HUES48 (cell line): Measurements from ENCODE around the gene MYO1H.

Experiments
- H3K27ac ChIP-seq: one replicate; pipeline ENCODE4 v1.7.0; 2013; ENCODE audit warnings: low read depth, low read length, inconsistent platforms
- H3K27me3 ChIP-seq: 2 replicates; pipeline ENCODE4 v1.6.1; 2013; ENCODE audit warnings: mild to moderate bottlenecking, low read length; ENCODE audit not compliant: control insufficient read depth, insufficient read depth
- H3K36me3 ChIP-seq: 2 replicates; pipeline ENCODE4 v1.6.1; 2013; ENCODE audit warnings: low read length; ENCODE audit not compliant: control insufficient read depth, insufficient read depth
- H3K4me1 ChIP-seq: 2 replicates; pipeline ENCODE4 v1.6.1; 2013; ENCODE audit warnings: mild to moderate bottlenecking, low read length; ENCODE audit not compliant: control insufficient read depth, insufficient read depth
- H3K4me3 ChIP-seq: 2 replicates; pipeline ENCODE4 v1.5.1; 2013; ENCODE audit warnings: mild to moderate bottlenecking, low read depth, low read length
- H3K9ac ChIP-seq: 2 replicates; pipeline ENCODE4 v1.6.1; 2013; ENCODE audit warnings: mild to moderate bottlenecking, low read depth, low read length, moderate library complexity
- H3K9me3 ChIP-seq: 2 replicates; pipeline ENCODE4 v1.6.1; 2013; ENCODE audit warnings: low read length; ENCODE audit not compliant: control insufficient read depth, insufficient read depth

MYO1H gene

GRCh38 chr12:109347589-109347988 is at the start of gene MYO1H:
Gene MYO1H, plus strand, starts transcription at chr12:109347900. Its CDS starts 61 bp downstream, at chr12:109347961.
- Histone ChIP-seq H3K9ac (no peak within 1 kb of the TSS), H3K4me1 (no peaks in the 10 kb centered on the region), H3K27ac (no peak within 1 kb of the TSS), H3K9me3 (no peaks in the 10 kb centered on the region), H3K36me3 (no peaks in the 10 kb centered on the region), H3K4me3 (no peak within 1 kb of the TSS), H3K27me3 (no peaks in the 10 kb centered on the region)

GRCh38 chr12:109299849-109300248 is 47.9 kb upstream of the MYO1H start:
- Histone ChIP-seq H3K9me3 (no peaks in the 10 kb centered on the region), H3K4me1 (no peaks in the 10 kb centered on the region), H3K4me3 (no peak overlapping the region), H3K27ac (no peak overlapping the region), H3K27me3 (peaks cover 3% of the 10 kb centered on the region; the same call in 1 of the 2 replicates), H3K36me3 (no peaks in the 10 kb centered on the region), H3K9ac (no peak overlapping the region)

- no peak overlapping the region for H3K27ac ChIP-seq
- peaks cover 11% of the 10 kb centered on the region; the same call in 1 of the 2 replicates for H3K27me3 ChIP-seq
- no peak overlapping the region for H3K9ac ChIP-seq
These were observed 46.0 kb upstream of the MYO1H start for GRCh38 chr12:109301643-109302168.

GRCh38 chr12:109302358-109302757 is 45.3 kb upstream of the MYO1H start:
- no peak overlapping the region for H3K9ac ChIP-seq
- peaks cover 18% of the 10 kb centered on the region; the same call in 1 of the 2 replicates for H3K27me3 ChIP-seq
- no peaks in the 10 kb centered on the region for H3K36me3 ChIP-seq
- no peaks in the 10 kb centered on the region for H3K4me1 ChIP-seq
- H3K4me3 ChIP-seq: no peak overlapping the region
- no peaks in the 10 kb centered on the region for H3K9me3 ChIP-seq
- no peak overlapping the region for H3K27ac ChIP-seq

More at GRCh38 chr12:109301643-109302168, 46.0 kb upstream of the MYO1H start:
- no peaks in the 10 kb centered on the region for H3K9me3 ChIP-seq
- H3K4me1 ChIP-seq: no peaks in the 10 kb centered on the region
- no peak overlapping the region for H3K4me3 ChIP-seq
- H3K36me3 ChIP-seq: no peaks in the 10 kb centered on the region

- no peaks in the 10 kb centered on the region for H3K4me1 ChIP-seq
- no peak overlapping the region for H3K27ac ChIP-seq
- H3K9me3 ChIP-seq: no peaks in the 10 kb centered on the region
- no peak overlapping the region for H3K4me3 ChIP-seq
- no peaks in the 10 kb centered on the region for H3K36me3 ChIP-seq
- H3K27me3 ChIP-seq: peaks cover 22% of the 10 kb centered on the region
- H3K9ac ChIP-seq: no peak overlapping the region
These were observed 44.9 kb upstream of the MYO1H start for GRCh38 chr12:109302770-109303169.

GRCh38 chr12:109304485-109304884 is 43.2 kb upstream of the MYO1H start:
- H3K4me1 ChIP-seq: no peaks in the 10 kb centered on the region
- H3K36me3 ChIP-seq: no peaks in the 10 kb centered on the region
- no peak overlapping the region for H3K4me3 ChIP-seq
- peaks cover 34% of the 10 kb centered on the region for H3K27me3 ChIP-seq
- H3K27ac ChIP-seq: no peak overlapping the region
- no peak overlapping the region for H3K9ac ChIP-seq
- H3K9me3 ChIP-seq: no peaks in the 10 kb centered on the region

GRCh38 chr12:109305547-109305946 is 42.2 kb upstream of the MYO1H start:
- no peak overlapping the region for H3K9ac ChIP-seq
- peaks cover 41% of the 10 kb centered on the region for H3K27me3 ChIP-seq
- H3K4me1 ChIP-seq: peaks cover 2% of the 10 kb centered on the region; the same call in 1 of the 2 replicates
- no peaks in the 10 kb centered on the region for H3K9me3 ChIP-seq
- no peak overlapping the region for H3K27ac ChIP-seq
- no peak overlapping the region for H3K4me3 ChIP-seq
- no peaks in the 10 kb centered on the region for H3K36me3 ChIP-seq

- Histone ChIP-seq H3K27me3 (peaks cover 56% of the 10 kb centered on the region), H3K4me1 (peaks cover 4% of the 10 kb centered on the region; the same call in 1 of the 2 replicates), H3K27ac (no peak overlapping the region), H3K4me3 (no peak overlapping the region), H3K9ac (no peak overlapping the region), H3K36me3 (no peaks in the 10 kb centered on the region), H3K9me3 (no peaks in the 10 kb centered on the region)
These were observed 40.6 kb upstream of the MYO1H start for GRCh38 chr12:109307051-109307450.

GRCh38 chr12:109308534-109309380 is 38.9 kb upstream of the MYO1H start, which contains the start of gene FOXN4:
Gene FOXN4, minus strand, starts transcription at chr12:109309284. Its CDS starts 963 bp downstream, at chr12:109308321.
- H3K4me1 ChIP-seq: peaks cover 4% of the 10 kb centered on the region; the same call in 1 of the 2 replicates
- no peak within 1 kb of the TSS for H3K9ac ChIP-seq
- no peaks in the 10 kb centered on the region for H3K36me3 ChIP-seq
- peaks cover 56% of the 10 kb centered on the region for H3K27me3 ChIP-seq
- no peak within 1 kb of the TSS for H3K27ac ChIP-seq
- H3K9me3 ChIP-seq: no peaks in the 10 kb centered on the region
- peak within 1 kb of the TSS; percentile 66 for H3K4me3 ChIP-seq

GRCh38 chr12:109309381-109310246 is 38.1 kb upstream of the MYO1H start:
- no peak overlapping the region for H3K9ac ChIP-seq
- no peaks in the 10 kb centered on the region for H3K9me3 ChIP-seq
- peaks cover 4% of the 10 kb centered on the region; the same call in 1 of the 2 replicates for H3K4me1 ChIP-seq
- no peak overlapping the region for H3K27ac ChIP-seq
- peaks cover 56% of the 10 kb centered on the region for H3K27me3 ChIP-seq
- H3K4me3 ChIP-seq: peak overlapping the region; percentile 66
- no peaks in the 10 kb centered on the region for H3K36me3 ChIP-seq
